OCI-LY7 (cell line): Measurements from ENCODE around the gene ELF2.

Experiments
- EZH2phosphoT487 ChIP-seq: fragments of 200-600 bp; sonication (generic); IDR thresholded peaks from 2 replicates; pipeline ENCODE4 v1.6.1; 2018; ENCODE audit warnings: low read depth, borderline replicate concordance, mild to moderate bottlenecking, mixed run types, antibody characterized with exemption, low read length, moderate library complexity, mixed read lengths
- TF ChIP-seq, protein P1 (sequence below): fragments of 200-600 bp; sonication (generic); conservative IDR thresholded peaks from 2 replicates; pipeline ENCODE4 v1.5.1; 2014; ENCODE audit warnings: mild to moderate bottlenecking, antibody characterized with exemption, low read length, moderate library complexity, mixed read lengths

DNA sequence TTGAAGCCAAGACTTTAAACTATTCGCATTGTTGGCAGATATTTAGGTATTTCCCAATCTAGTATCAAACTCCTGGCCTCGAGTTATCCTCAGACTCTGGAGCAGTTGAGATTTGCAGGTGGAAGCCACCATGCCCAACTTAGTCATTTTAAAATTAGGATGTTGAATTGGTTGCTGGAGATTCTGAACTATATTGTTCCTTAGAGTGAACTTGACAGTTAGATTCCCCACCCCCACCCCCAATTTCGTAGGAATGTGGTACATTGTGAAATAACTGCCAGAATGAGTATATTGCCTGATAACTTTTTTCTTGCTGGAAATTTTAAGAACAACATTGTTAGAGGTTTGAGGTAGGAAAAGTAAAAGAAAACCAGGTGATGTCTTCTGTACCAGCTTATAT, 159.2 kb downstream of the ELF2 start:
- TF ChIP-seq, protein P1, sequence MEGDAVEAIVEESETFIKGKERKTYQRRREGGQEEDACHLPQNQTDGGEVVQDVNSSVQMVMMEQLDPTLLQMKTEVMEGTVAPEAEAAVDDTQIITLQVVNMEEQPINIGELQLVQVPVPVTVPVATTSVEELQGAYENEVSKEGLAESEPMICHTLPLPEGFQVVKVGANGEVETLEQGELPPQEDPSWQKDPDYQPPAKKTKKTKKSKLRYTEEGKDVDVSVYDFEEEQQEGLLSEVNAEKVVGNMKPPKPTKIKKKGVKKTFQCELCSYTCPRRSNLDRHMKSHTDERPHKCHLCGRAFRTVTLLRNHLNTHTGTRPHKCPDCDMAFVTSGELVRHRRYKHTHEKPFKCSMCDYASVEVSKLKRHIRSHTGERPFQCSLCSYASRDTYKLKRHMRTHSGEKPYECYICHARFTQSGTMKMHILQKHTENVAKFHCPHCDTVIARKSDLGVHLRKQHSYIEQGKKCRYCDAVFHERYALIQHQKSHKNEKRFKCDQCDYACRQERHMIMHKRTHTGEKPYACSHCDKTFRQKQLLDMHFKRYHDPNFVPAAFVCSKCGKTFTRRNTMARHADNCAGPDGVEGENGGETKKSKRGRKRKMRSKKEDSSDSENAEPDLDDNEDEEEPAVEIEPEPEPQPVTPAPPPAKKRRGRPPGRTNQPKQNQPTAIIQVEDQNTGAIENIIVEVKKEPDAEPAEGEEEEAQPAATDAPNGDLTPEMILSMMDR = no peak
- TF ChIP-seq EZH2phosphoT487 = no peak
